HepG2 (cell line): ENCODE results near the gene HPS6. TPM values are rescaled to one million over a fixed set of nuclear protein-coding genes. Genes with fewer than 3 reads are reported as not detected.

Experiments used
- AGO2 ChIP-seq: fragments of 200-400 bp; formaldehyde crosslinking; optimal IDR thresholded peaks from 2 replicates; pipeline ENCODE3; 2017; ENCODE audit warnings: mild to moderate bottlenecking, low read depth, low read length, moderate library complexity
- ARNT2 ChIP-seq: sonication (generic); formaldehyde crosslinking; IDR thresholded peaks from 2 replicates; pipeline ENCODE4 v1.8.0; 2022; ENCODE audit warnings: mild to moderate bottlenecking, low read depth, missing genetic modification reagents, moderate library complexity
- CREB1 ChIP-seq, 2 experiments: fragments of 450-650 bp in 1 of 2; IDR thresholded peaks; 2 replicates each; pipeline ENCODE4 v1.6.1; 2016 to 2017; ENCODE audit warnings: control low read depth in 1 of 2, mild to moderate bottlenecking in 1 of 2, missing compliant biosample characterization in 1 of 2, missing genetic modification characterization in 1 of 2
- HDAC1 ChIP-seq: sonication (generic); formaldehyde crosslinking; IDR thresholded peaks from 2 replicates; pipeline ENCODE4 v1.5.1; 2020; ENCODE audit warnings: mild to moderate bottlenecking, missing genetic modification reagents
- KAT2B ChIP-seq: fragments of 150-350 bp; IDR thresholded peaks from 2 replicates; pipeline ENCODE4 v1.6.1; 2014; ENCODE audit warnings: low read depth, low read length, borderline replicate concordance
- MATR3 ChIP-seq: sonication (generic); formaldehyde crosslinking; IDR thresholded peaks from 2 replicates; pipeline ENCODE4 v1.4.0; 2020; ENCODE audit warnings: missing genetic modification reagents
- RCOR2 ChIP-seq: IDR thresholded peaks from 2 replicates; pipeline ENCODE4 v1.6.1; 2016; ENCODE audit warnings: missing biosample characterization, missing genetic modification reagents
- ZFP36L2 ChIP-seq: sonication (generic); formaldehyde crosslinking; IDR thresholded peaks from 2 replicates; pipeline ENCODE4 v1.4.0; 2020; ENCODE audit warnings: missing genetic modification reagents
- ZNF343 ChIP-seq: sonication (generic); formaldehyde crosslinking; IDR thresholded peaks from 2 replicates; pipeline ENCODE4 v1.4.0; 2020; ENCODE audit warnings: mild to moderate bottlenecking, missing genetic modification reagents
- ZNF563 ChIP-seq: sonication (generic); formaldehyde crosslinking; IDR thresholded peaks from 2 replicates; pipeline ENCODE4 v1.8.0; 2022; ENCODE audit warnings: mild to moderate bottlenecking, moderate library complexity, missing genetic modification reagents
- ZNF724P ChIP-seq: sonication (generic); formaldehyde crosslinking; IDR thresholded peaks from 2 replicates; pipeline ENCODE4 v1.8.0; 2022; ENCODE audit warnings: missing genetic modification reagents, borderline replicate concordance
- ZNF772 ChIP-seq: sonication (generic); formaldehyde crosslinking; IDR thresholded peaks from 2 replicates; pipeline ENCODE4 v1.5.0; 2020; ENCODE audit warnings: mild to moderate bottlenecking, missing genetic modification reagents
- ZNF777 ChIP-seq: sonication (generic); formaldehyde crosslinking; IDR thresholded peaks from 2 replicates; pipeline ENCODE4 v1.4.0; 2020; ENCODE audit warnings: missing genetic modification reagents
- ZNF816 ChIP-seq: sonication (generic); formaldehyde crosslinking; IDR thresholded peaks from 2 replicates; pipeline ENCODE4 v1.8.0; 2022; ENCODE audit warnings: missing genetic modification reagents, mild to moderate bottlenecking, borderline replicate concordance
- ZSCAN22 ChIP-seq: sonication (generic); formaldehyde crosslinking; IDR thresholded peaks from 2 replicates; pipeline ENCODE4 v1.4.0; 2020; ENCODE audit warnings: mild to moderate bottlenecking, missing genetic modification reagents
- polyA plus RNA-seq, 8 experiments: library from polyadenylated mRNA; depleted of rRNA in 3 of 8; stranded (reverse) in 7 of 8; unstranded in 1 of 8; fragments of >200 nt; fragmentation: Illumina TruSeq in 4 of 8; extraction: Trizol in 4 of 8; gene quantifications; 2 replicates each; pipeline versions ENCODE4 v1.2.1 to v1.2.3, GENCODE V29; 2011 to 2016; ENCODE audit warnings: low read depth in 4 of 8, missing spikeins in 1 of 8, mixed read lengths in 1 of 8; ENCODE audit not compliant: insufficient read depth in 1 of 8
- total RNA-seq, 5 experiments: library from RNA; depleted of rRNA; stranded (reverse); fragments of >200 nt; fragmentation: Illumina TruSeq; extraction: Trizol; gene quantifications; 2 replicates each; pipeline ENCODE4 v1.2.3, GENCODE V29; 2016; ENCODE audit warnings: low read depth in 1 of 5
- TF ChIP-seq, protein P1 (sequence below): IDR thresholded peaks from 2 replicates; pipeline ENCODE4 v1.6.1; 2016; ENCODE audit warnings: low read depth, missing genetic modification reagents, missing compliant biosample characterization
- TF ChIP-seq, protein P2 (sequence below): sonication (generic); formaldehyde crosslinking; IDR thresholded peaks from 2 replicates; pipeline ENCODE4 v1.5.1; 2020; ENCODE audit warnings: missing genetic modification reagents, mild to moderate bottlenecking, borderline replicate concordance
- TF ChIP-seq, protein P3 (sequence below): sonication (generic); formaldehyde crosslinking; IDR thresholded peaks from 2 replicates; pipeline ENCODE4 v1.5.0; 2020; ENCODE audit warnings: missing genetic modification reagents
- TF ChIP-seq, protein P4 (sequence below): sonication (generic); formaldehyde crosslinking; IDR thresholded peaks from 2 replicates; pipeline ENCODE4 v1.4.0; 2020; ENCODE audit warnings: mild to moderate bottlenecking, missing genetic modification reagents
- TF ChIP-seq, protein P5 (sequence below): sonication (generic); formaldehyde crosslinking; IDR thresholded peaks from 2 replicates; pipeline ENCODE4 v1.8.1; 2023; ENCODE audit warnings: mild to moderate bottlenecking, missing genetic modification reagents

The HPS6 gene
- total and polyA plus RNA-seq, 2 of the 13 experiments (the other 11 are each of a cell fraction or from before 2014, with no cell fraction given): 2.9 to 14.9 TPM

DNA sequence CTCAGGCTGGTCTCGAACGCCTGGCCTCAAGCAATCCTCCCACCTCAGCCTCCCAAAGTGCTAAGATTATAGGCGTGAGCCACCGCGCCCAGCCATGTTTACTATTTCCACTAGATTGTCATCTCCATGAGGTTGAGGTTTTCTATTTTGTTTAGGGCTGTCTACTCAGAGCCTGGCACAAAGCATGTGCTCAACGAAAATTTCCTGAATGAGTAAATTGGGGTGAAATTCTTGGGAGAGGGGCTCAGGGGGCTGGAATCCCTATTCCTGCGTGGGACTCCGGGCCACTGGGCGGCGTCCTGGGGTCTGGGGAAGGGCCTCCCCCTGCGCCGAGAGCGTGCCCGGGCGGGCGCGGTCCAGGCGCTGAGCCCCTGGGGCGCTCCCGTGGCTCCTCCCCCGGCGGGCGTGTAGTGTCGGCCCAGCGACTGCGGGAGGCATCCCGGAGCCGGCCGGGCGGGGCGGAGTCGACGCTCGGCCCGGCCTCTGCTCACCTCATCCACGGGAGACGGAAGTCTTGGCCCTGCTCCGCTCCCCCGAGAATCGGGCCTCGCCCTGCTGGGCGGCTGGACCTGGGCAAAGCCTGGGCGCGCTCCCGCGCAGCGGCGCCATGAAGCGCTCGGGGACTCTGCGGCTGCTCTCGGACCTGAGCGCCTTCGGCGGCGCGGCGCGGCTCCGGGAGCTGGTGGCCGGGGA lies at the start of gene HPS6 (continued):
- TF ChIP-seq ZNF772 (CRISPR knock-in tag) (no peak), RCOR2 (CRISPR knock-in tag) (0 out of 2 replicates have a peak, but pooled peaks have one; percentile 51), ZNF343 (CRISPR knock-in tag) (no peak), ARNT2 (CRISPR knock-in tag) (peak; percentile 56; the same call in 1 of the 2 replicates), AGO2 (no peak), ZSCAN22 (CRISPR knock-in tag) (no peak), HDAC1 (CRISPR knock-in tag) (peak; percentile 55; the same call in 1 of the 2 replicates), MATR3 (CRISPR knock-in tag) (no peak), CREB1 (IDR thresholded peaks at IDR 0.05) (peak; percentile 61; the same call in 1 of the 2 replicates), CREB1 (CRISPR knock-in tag; IDR thresholded peaks at IDR 0.05) (peak; percentile 79), ZNF777 (no peak; the same call in 1 of the 2 replicates), ZFP36L2 (CRISPR knock-in tag) (no peak), ZNF724P (CRISPR knock-in tag) (no peak), ZNF563 (0 out of 2 replicates have a peak, but pooled peaks have one; percentile 78), KAT2B (no peak), ZNF816 (0 out of 2 replicates have a peak, but pooled peaks have one; percentile 85)
- TF ChIP-seq, protein P1, sequence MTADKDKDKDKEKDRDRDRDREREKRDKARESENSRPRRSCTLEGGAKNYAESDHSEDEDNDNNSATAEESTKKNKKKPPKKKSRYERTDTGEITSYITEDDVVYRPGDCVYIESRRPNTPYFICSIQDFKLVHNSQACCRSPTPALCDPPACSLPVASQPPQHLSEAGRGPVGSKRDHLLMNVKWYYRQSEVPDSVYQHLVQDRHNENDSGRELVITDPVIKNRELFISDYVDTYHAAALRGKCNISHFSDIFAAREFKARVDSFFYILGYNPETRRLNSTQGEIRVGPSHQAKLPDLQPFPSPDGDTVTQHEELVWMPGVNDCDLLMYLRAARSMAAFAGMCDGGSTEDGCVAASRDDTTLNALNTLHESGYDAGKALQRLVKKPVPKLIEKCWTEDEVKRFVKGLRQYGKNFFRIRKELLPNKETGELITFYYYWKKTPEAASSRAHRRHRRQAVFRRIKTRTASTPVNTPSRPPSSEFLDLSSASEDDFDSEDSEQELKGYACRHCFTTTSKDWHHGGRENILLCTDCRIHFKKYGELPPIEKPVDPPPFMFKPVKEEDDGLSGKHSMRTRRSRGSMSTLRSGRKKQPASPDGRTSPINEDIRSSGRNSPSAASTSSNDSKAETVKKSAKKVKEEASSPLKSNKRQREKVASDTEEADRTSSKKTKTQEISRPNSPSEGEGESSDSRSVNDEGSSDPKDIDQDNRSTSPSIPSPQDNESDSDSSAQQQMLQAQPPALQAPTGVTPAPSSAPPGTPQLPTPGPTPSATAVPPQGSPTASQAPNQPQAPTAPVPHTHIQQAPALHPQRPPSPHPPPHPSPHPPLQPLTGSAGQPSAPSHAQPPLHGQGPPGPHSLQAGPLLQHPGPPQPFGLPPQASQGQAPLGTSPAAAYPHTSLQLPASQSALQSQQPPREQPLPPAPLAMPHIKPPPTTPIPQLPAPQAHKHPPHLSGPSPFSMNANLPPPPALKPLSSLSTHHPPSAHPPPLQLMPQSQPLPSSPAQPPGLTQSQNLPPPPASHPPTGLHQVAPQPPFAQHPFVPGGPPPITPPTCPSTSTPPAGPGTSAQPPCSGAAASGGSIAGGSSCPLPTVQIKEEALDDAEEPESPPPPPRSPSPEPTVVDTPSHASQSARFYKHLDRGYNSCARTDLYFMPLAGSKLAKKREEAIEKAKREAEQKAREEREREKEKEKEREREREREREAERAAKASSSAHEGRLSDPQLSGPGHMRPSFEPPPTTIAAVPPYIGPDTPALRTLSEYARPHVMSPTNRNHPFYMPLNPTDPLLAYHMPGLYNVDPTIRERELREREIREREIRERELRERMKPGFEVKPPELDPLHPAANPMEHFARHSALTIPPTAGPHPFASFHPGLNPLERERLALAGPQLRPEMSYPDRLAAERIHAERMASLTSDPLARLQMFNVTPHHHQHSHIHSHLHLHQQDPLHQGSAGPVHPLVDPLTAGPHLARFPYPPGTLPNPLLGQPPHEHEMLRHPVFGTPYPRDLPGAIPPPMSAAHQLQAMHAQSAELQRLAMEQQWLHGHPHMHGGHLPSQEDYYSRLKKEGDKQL (CRISPR knock-in tag): no peak
- TF ChIP-seq, protein P2, sequence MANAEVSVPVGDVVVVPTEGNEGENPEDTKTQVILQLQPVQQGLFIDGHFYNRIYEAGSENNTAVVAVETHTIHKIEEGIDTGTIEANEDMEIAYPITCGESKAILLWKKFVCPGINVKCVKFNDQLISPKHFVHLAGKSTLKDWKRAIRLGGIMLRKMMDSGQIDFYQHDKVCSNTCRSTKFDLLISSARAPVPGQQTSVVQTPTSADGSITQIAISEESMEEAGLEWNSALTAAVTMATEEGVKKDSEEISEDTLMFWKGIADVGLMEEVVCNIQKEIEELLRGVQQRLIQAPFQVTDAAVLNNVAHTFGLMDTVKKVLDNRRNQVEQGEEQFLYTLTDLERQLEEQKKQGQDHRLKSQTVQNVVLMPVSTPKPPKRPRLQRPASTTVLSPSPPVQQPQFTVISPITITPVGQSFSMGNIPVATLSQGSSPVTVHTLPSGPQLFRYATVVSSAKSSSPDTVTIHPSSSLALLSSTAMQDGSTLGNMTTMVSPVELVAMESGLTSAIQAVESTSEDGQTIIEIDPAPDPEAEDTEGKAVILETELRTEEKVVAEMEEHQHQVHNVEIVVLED (CRISPR knock-in tag): peak; percentile 73; the same call in 1 of the 2 replicates
- TF ChIP-seq, protein P3, sequence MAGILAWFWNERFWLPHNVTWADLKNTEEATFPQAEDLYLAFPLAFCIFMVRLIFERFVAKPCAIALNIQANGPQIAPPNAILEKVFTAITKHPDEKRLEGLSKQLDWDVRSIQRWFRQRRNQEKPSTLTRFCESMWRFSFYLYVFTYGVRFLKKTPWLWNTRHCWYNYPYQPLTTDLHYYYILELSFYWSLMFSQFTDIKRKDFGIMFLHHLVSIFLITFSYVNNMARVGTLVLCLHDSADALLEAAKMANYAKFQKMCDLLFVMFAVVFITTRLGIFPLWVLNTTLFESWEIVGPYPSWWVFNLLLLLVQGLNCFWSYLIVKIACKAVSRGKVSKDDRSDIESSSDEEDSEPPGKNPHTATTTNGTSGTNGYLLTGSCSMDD: no peak
- TF ChIP-seq, protein P4, sequence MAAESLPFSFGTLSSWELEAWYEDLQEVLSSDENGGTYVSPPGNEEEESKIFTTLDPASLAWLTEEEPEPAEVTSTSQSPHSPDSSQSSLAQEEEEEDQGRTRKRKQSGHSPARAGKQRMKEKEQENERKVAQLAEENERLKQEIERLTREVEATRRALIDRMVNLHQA (CRISPR knock-in tag): no peak
- TF ChIP-seq, protein P5, sequence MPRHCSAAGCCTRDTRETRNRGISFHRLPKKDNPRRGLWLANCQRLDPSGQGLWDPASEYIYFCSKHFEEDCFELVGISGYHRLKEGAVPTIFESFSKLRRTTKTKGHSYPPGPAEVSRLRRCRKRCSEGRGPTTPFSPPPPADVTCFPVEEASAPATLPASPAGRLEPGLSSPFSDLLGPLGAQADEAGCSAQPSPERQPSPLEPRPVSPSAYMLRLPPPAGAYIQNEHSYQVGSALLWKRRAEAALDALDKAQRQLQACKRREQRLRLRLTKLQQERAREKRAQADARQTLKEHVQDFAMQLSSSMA: no peak; the same call in 1 of the 2 replicates
